WTC11 (cell line): ENCODE data around the gene MAST4. TPM values are rescaled to one million over a fixed set of nuclear protein-coding genes. Genes with fewer than 3 reads are reported as not detected.

ENCODE experiments used
- ATAC-seq: fragments of 200-7000 bp; cut with Tn5 transposase; 2 replicates; pipeline ENCODE4 v1.10.0; 2021; ENCODE audit warnings: mild to moderate bottlenecking, moderate library complexity
- CTCF ChIA-PET: fragments of 300-600 bp; sonication (Branson Sonifier 250); formaldehyde crosslinking; loops from one replicate; lab custom pipeline; 2021; ENCODE audit warnings: antibody characterized with exemption; lab: Charles Lee
- POLR2A ChIA-PET: fragments of 350-600 bp; sonication (Branson Sonifier 250); formaldehyde crosslinking; loops from one replicate; lab custom pipeline; 2021; ENCODE audit warnings: antibody characterized with exemption; lab: Charles Lee
- DNase-seq: peaks from one replicate; pipeline ENCODE4 v3.0.0; 2021; ENCODE audit warnings: low spot score
- H3K27ac Mint-ChIP-seq: 2 replicates; pipeline ENCODE4 v1.8.0; 2021; ENCODE audit warnings: mixed read lengths
- H3K27me3 Mint-ChIP-seq: 2 replicates; pipeline ENCODE4 v1.8.0; 2021; ENCODE audit warnings: low read depth, mild to moderate bottlenecking, moderate library complexity, mixed read lengths
- H3K36me3 Mint-ChIP-seq: 2 replicates; pipeline ENCODE4 v1.8.0; 2021; ENCODE audit warnings: mixed read lengths
- H3K4me1 Mint-ChIP-seq: 2 replicates; pipeline ENCODE4 v1.8.0; 2022; ENCODE audit warnings: mixed read lengths
- H3K4me3 Mint-ChIP-seq: 2 replicates; pipeline ENCODE4 v1.8.0; 2021; ENCODE audit warnings: mild to moderate bottlenecking, moderate library complexity, mixed read lengths
- H3K9me3 Mint-ChIP-seq: 2 replicates; pipeline ENCODE4 v1.8.0; 2021; ENCODE audit warnings: mixed read lengths
- CTCF ChIP-seq: fragments of 200-600 bp; IDR thresholded peaks from 2 replicates; pipeline ENCODE4 v1.8.0; 2022; ENCODE audit warnings: antibody characterized with exemption
- E2F4 ChIP-seq: sonication (generic); formaldehyde crosslinking; IDR thresholded peaks from 2 replicates; pipeline ENCODE4 v1.8.1; 2022; ENCODE audit warnings: low read depth, mild to moderate bottlenecking, moderate library complexity, missing genetic modification reagents, borderline replicate concordance
- GRHL2 ChIP-seq: fragments of 250-450 bp; sonication (Bioruptor Pico); IDR thresholded peaks from 2 replicates; pipeline ENCODE4 v1.8.0; 2022; ENCODE audit warnings: mild to moderate bottlenecking, moderate library complexity; ENCODE audit not compliant: insufficient replicate concordance, severe bottlenecking
- MYBL2 ChIP-seq: sonication (generic); formaldehyde crosslinking; IDR thresholded peaks from 2 replicates; pipeline ENCODE4 v1.8.1; 2023; ENCODE audit warnings: mild to moderate bottlenecking, moderate library complexity, missing genetic modification reagents
- NR1H2 ChIP-seq: sonication (generic); formaldehyde crosslinking; IDR thresholded peaks from 2 replicates; pipeline ENCODE4 v1.9.0; 2021; ENCODE audit warnings: mild to moderate bottlenecking, moderate library complexity, missing genetic modification reagents
- SP1 ChIP-seq: sonication (generic); formaldehyde crosslinking; conservative IDR thresholded peaks from 2 replicates; pipeline ENCODE4 v1.8.1; 2022; ENCODE audit warnings: missing genetic modification reagents
- ZNF281 ChIP-seq: sonication (generic); formaldehyde crosslinking; IDR thresholded peaks from 2 replicates; pipeline ENCODE4 v1.8.0; 2023; ENCODE audit warnings: mild to moderate bottlenecking, missing genetic modification reagents
- ZNF396 ChIP-seq: fragments of 250-450 bp; sonication (Bioruptor Pico); IDR thresholded peaks from 2 replicates; pipeline ENCODE4 v1.8.0; 2021; ENCODE audit warnings: mild to moderate bottlenecking, moderate library complexity, borderline replicate concordance
- total RNA-seq: library from RNA; stranded (reverse); gene quantifications from 3 replicates; pipeline ENCODE4 v1.2.3, GENCODE V29; 2021
- TF ChIP-seq, protein P1 (sequence below): sonication (generic); formaldehyde crosslinking; IDR thresholded peaks from 2 replicates; pipeline ENCODE4 v1.8.0; 2022; ENCODE audit warnings: mild to moderate bottlenecking, missing genetic modification reagents
- TF ChIP-seq, protein P2 (sequence below): sonication (generic); formaldehyde crosslinking; IDR thresholded peaks from 2 replicates; pipeline ENCODE4 v1.8.0; 2022; ENCODE audit warnings: mild to moderate bottlenecking, missing genetic modification reagents
- TF ChIP-seq, protein P3 (sequence below): sonication (generic); formaldehyde crosslinking; conservative IDR thresholded peaks from 2 replicates; pipeline ENCODE4 v1.8.1; 2023; ENCODE audit warnings: mild to moderate bottlenecking, low read depth, missing genetic modification reagents, moderate library complexity
- TF ChIP-seq, protein P4 (sequence below): fragments of 250-450 bp; sonication (Bioruptor Pico); IDR thresholded peaks from 2 replicates; pipeline ENCODE4 v1.9.0; 2021; ENCODE audit warnings: mild to moderate bottlenecking
- TF ChIP-seq, protein P5 (sequence below): sonication (generic); formaldehyde crosslinking; IDR thresholded peaks from 2 replicates; pipeline ENCODE4 v1.8.1; 2022; ENCODE audit warnings: missing genetic modification reagents, borderline replicate concordance

MAST4 gene
- total RNA-seq, 1 experiment from 2014 or later, result 8.0 TPM

DNA sequence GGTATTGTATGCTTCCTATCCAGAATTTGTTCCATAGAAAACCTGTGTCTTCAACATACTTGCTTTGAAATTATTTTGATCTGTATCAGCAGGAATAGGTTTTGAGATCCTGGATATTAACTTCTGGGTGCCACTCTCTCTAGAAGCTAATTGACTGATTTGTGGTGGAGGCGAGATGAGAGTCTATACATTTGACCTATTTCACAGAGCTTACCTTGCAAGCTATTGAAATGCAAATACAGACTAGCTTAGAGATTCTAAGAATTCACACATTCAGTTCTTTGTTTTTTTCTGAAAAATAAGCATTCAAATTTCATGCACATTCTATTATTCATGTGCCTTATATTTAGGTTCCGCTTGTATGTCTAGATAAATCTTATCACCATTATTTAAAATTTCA lies 246.3 kb downstream of the MAST4 start (continued):
- TF ChIP-seq ZNF281 (CRISPR knock-in tag), result no peak
- no peak for TF ChIP-seq E2F4 (CRISPR knock-in tag)

- ATAC-seq, result no peak; the same call in none of the 2 replicates
- no peak overlapping the region for H3K4me3 Mint-ChIP-seq
Measured at GRCh38 chr5:66843065-66843464, 246.9 kb downstream of the MAST4 start.

More at GRCh38 chr5:66843065-66843464, 246.9 kb downstream of the MAST4 start:
- no peak overlapping the region; the same call in 1 of the 2 replicates for H3K27ac Mint-ChIP-seq
- no peak for TF ChIP-seq CTCF
- TF ChIP-seq, protein P1, sequence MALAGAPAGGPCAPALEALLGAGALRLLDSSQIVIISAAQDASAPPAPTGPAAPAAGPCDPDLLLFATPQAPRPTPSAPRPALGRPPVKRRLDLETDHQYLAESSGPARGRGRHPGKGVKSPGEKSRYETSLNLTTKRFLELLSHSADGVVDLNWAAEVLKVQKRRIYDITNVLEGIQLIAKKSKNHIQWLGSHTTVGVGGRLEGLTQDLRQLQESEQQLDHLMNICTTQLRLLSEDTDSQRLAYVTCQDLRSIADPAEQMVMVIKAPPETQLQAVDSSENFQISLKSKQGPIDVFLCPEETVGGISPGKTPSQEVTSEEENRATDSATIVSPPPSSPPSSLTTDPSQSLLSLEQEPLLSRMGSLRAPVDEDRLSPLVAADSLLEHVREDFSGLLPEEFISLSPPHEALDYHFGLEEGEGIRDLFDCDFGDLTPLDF (CRISPR knock-in tag), result no peak
- no peak for TF ChIP-seq GRHL2
- TF ChIP-seq, protein P2, sequence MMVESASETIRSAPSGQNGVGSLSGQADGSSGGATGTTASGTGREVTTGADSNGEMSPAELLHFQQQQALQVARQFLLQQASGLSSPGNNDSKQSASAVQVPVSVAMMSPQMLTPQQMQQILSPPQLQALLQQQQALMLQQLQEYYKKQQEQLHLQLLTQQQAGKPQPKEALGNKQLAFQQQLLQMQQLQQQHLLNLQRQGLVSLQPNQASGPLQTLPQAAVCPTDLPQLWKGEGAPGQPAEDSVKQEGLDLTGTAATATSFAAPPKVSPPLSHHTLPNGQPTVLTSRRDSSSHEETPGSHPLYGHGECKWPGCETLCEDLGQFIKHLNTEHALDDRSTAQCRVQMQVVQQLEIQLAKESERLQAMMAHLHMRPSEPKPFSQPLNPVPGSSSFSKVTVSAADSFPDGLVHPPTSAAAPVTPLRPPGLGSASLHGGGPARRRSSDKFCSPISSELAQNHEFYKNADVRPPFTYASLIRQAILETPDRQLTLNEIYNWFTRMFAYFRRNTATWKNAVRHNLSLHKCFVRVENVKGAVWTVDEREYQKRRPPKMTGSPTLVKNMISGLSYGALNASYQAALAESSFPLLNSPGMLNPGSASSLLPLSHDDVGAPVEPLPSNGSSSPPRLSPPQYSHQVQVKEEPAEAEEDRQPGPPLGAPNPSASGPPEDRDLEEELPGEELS (CRISPR knock-in tag), result no peak
- TF ChIP-seq, protein P3, sequence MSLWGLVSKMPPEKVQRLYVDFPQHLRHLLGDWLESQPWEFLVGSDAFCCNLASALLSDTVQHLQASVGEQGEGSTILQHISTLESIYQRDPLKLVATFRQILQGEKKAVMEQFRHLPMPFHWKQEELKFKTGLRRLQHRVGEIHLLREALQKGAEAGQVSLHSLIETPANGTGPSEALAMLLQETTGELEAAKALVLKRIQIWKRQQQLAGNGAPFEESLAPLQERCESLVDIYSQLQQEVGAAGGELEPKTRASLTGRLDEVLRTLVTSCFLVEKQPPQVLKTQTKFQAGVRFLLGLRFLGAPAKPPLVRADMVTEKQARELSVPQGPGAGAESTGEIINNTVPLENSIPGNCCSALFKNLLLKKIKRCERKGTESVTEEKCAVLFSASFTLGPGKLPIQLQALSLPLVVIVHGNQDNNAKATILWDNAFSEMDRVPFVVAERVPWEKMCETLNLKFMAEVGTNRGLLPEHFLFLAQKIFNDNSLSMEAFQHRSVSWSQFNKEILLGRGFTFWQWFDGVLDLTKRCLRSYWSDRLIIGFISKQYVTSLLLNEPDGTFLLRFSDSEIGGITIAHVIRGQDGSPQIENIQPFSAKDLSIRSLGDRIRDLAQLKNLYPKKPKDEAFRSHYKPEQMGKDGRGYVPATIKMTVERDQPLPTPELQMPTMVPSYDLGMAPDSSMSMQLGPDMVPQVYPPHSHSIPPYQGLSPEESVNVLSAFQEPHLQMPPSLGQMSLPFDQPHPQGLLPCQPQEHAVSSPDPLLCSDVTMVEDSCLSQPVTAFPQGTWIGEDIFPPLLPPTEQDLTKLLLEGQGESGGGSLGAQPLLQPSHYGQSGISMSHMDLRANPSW, result no peak
- TF ChIP-seq, protein P4, sequence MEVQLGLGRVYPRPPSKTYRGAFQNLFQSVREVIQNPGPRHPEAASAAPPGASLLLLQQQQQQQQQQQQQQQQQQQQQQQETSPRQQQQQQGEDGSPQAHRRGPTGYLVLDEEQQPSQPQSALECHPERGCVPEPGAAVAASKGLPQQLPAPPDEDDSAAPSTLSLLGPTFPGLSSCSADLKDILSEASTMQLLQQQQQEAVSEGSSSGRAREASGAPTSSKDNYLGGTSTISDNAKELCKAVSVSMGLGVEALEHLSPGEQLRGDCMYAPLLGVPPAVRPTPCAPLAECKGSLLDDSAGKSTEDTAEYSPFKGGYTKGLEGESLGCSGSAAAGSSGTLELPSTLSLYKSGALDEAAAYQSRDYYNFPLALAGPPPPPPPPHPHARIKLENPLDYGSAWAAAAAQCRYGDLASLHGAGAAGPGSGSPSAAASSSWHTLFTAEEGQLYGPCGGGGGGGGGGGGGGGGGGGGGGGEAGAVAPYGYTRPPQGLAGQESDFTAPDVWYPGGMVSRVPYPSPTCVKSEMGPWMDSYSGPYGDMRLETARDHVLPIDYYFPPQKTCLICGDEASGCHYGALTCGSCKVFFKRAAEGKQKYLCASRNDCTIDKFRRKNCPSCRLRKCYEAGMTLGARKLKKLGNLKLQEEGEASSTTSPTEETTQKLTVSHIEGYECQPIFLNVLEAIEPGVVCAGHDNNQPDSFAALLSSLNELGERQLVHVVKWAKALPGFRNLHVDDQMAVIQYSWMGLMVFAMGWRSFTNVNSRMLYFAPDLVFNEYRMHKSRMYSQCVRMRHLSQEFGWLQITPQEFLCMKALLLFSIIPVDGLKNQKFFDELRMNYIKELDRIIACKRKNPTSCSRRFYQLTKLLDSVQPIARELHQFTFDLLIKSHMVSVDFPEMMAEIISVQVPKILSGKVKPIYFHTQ, result no peak
- TF ChIP-seq MYBL2 (CRISPR knock-in tag), result no peak
- no peak for TF ChIP-seq ZNF396 (CRISPR knock-in tag)
- TF ChIP-seq SP1 (CRISPR knock-in tag), result no peak
- TF ChIP-seq NR1H2, result no peak
- TF ChIP-seq, protein P5, sequence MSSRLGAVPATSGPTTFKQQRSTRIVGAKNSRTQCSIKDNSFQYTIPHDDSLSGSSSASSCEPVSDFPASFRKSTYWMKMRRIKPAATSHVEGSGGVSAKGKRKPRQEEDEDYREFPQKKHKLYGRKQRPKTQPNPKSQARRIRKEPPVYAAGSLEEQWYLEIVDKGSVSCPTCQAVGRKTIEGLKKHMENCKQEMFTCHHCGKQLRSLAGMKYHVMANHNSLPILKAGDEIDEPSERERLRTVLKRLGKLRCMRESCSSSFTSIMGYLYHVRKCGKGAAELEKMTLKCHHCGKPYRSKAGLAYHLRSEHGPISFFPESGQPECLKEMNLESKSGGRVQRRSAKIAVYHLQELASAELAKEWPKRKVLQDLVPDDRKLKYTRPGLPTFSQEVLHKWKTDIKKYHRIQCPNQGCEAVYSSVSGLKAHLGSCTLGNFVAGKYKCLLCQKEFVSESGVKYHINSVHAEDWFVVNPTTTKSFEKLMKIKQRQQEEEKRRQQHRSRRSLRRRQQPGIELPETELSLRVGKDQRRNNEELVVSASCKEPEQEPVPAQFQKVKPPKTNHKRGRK (CRISPR knock-in tag), result no peak
- peaks cover 33% of the 10 kb centered on the region for H3K4me1 Mint-ChIP-seq
- DNase-seq, result no peak
- H3K27me3 Mint-ChIP-seq, result no peaks in the 10 kb centered on the region
- CTCF ChIA-PET, result no interaction called here
- POLR2A ChIA-PET, result no interaction called here
- H3K9me3 Mint-ChIP-seq, result peaks cover 4% of the 10 kb centered on the region
- no peaks in the 10 kb centered on the region; the same call in 1 of the 2 replicates for H3K36me3 Mint-ChIP-seq
